Cardiac fibroblast (primary cell): ENCODE results near the gene AMFR.
"Not testable (repeated sequence)": the region's sequence is repeated elsewhere in the genome, so short reads cannot be mapped to it uniquely, and the experiment has no call there.

Experiments used
- DNase-seq, 2 donors: peaks; one replicate each; pipeline versions ENCODE4 v3.0.0 to v3.0.0-alpha.2; 2010; ENCODE audit warnings: low read depth in 2 of 2
- H3K4me3 ChIP-seq, 2 donors: replicated peaks in 1 of 2; 1 replicate in 1 of 2; 2 replicates in 1 of 2; pipeline ENCODE4 v1.5.1; 2011; ENCODE audit warnings: low read depth in 2 of 2, low read length in 2 of 2, mild to moderate bottlenecking in 2 of 2, moderate library complexity in 1 of 2
- CTCF ChIP-seq: IDR thresholded peaks from one replicate; pipeline ENCODE4 v1.5.1; 2011; ENCODE audit warnings: low read depth, mild to moderate bottlenecking, low read length, inconsistent platforms

AMFR gene

GRCh38 chr16:56384074-56384721 is 41.1 kb downstream of the AMFR start:
- DNase-seq: no peak
- H3K4me3 ChIP-seq: no peak overlapping the region
- no peak for TF ChIP-seq CTCF

GRCh38 chr16:56382901-56383355 is 42.4 kb downstream of the AMFR start:
- no peak overlapping the region for H3K4me3 ChIP-seq
- peak in 1 of 2 donors; percentile 12 for DNase-seq
- TF ChIP-seq CTCF: no peak

- no peak for TF ChIP-seq CTCF
- no peak overlapping the region for H3K4me3 ChIP-seq
- DNase-seq: no peak
Measured at GRCh38 chr16:56382459-56382858, 42.9 kb downstream of the AMFR start.

- not testable (repeated sequence) for DNase-seq, H3K4me3 ChIP-seq
Measured at GRCh38 chr16:56380778-56381485, 44.4 kb downstream of the AMFR start.

- not testable (repeated sequence) for H3K4me3 ChIP-seq
Measured at GRCh38 chr16:56379044-56379443, 46.3 kb downstream of the AMFR start.

GRCh38 chr16:56375792-56376191 is 49.6 kb downstream of the AMFR start:
- not testable (repeated sequence) for DNase-seq, H3K4me3 ChIP-seq

More at GRCh38 chr16:56379044-56379443, 46.3 kb downstream of the AMFR start:
- not testable (repeated sequence) for DNase-seq

GRCh38 chr16:56373003-56373402 is 52.3 kb downstream of the AMFR start:
- no peak for DNase-seq
- H3K4me3 ChIP-seq: no peak overlapping the region
- TF ChIP-seq CTCF: no peak

GRCh38 chr16:56372013-56372634 is 53.2 kb downstream of the AMFR start:
- no peak for DNase-seq
- H3K4me3 ChIP-seq: no peak overlapping the region
- TF ChIP-seq CTCF: no peak
